HG03060 (cell line): ENCODE data around the gene ARMC2.
"Not testable (repeated sequence)": the region's sequence is repeated elsewhere in the genome, so short reads cannot be mapped to it uniquely, and the experiment has no call there.

Experiments used
- ATAC-seq: cut with Tn5 transposase; IDR thresholded peaks from one replicate; pipeline ENCODE4 v1.9.1; 2021; ENCODE audit warnings: low read depth, moderate number of reproducible peaks; ENCODE audit not compliant: unreplicated experiment

Gene ARMC2

DNA sequence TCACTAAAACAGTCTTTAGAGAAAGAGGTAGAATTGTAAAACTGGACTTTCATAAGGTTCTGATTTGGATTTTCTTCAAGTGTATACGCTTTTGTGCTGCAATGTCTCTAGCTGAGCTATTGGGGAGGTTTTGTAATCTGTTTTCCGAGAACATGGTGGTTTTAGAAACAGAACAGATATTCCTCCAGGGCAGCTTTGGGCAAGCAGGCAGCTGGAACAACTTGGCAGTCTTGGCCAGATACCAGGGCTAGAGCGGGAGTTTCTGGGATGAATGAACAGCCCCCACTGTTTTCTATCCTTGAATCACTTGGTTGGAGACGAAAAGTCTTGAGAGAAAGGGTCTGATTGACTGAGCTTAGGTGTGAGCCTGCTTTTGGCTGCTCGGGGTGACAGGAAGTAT lies 17.1 kb upstream of the ARMC2 start:
- ATAC-seq = no peak

- no peak for ATAC-seq
Observed at GRCh38 chr6:108832738-108833137, 15.5 kb upstream of the ARMC2 start.

- ATAC-seq = peak; percentile 55
Observed at GRCh38 chr6:108835218-108835850, 12.9 kb upstream of the ARMC2 start.

DNA sequence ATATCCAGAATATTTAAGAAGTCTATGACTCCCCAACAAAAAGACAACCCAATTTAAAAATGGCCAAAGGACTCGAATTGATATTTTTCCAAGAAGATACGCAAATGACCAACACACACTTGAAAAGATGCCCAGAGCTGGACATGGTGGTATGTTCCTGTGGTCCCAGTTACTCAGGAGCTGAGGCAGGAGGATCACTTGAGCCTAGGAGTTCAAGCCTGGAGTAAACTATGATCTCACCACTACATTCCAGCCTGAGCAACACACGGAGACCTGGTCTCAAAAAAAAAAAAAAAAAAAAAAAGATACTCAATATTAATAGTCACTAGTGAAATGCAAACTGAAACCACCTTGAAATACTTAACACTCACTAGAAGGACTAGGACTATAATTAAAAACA lies 12.2 kb upstream of the ARMC2 start:
- ATAC-seq = no peak

- no peak for ATAC-seq
Observed at GRCh38 chr6:108837236-108837971, 10.8 kb upstream of the ARMC2 start.

- no peak for ATAC-seq
Observed at GRCh38 chr6:108838101-108838717, 10.0 kb upstream of the ARMC2 start.

GRCh38 chr6:108839083-108839642 lies 9.1 kb upstream of the ARMC2 start:
- ATAC-seq = no peak

DNA sequence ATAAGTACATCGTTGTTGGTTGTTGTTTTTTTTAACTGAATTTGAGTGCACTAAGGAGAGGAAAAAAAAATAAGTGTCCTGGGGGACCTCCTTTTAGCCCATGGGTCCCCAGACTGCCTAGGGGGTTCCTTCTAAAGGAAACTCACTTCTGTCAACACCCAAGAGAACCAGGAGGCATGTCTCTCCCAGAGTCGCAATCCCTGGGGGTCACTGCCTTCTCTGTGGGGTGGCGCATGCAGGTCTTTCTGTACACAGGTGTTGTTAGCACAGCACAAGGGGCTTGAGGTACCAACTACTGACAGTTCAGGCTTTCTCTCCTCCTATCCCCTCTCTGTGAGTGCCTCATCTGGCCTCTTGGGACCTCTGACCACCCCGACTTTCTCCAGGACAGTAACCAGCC lies 7.3 kb upstream of the ARMC2 start:
- ATAC-seq = no peak

GRCh38 chr6:108841377-108841855 lies 6.8 kb upstream of the ARMC2 start:
- no peak for ATAC-seq

DNA sequence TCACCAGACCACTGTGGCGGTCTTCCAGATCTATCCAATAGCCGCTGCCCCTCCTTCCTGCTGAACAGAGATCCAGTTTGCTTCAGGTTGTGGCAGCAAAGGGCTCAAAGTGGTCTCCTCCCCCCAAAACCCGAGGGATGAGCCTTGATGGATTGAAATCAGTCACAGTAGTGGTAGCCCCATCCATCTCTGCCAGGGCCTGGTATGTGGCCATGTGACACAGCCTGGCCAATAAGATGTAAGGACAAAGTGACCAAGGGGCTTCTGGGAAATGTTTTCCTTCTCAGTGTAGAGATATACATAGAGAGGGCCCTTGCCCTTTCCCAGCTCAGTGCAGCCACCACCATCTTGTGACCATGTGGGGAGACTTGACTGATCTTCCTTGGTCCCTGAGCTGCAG lies 4.1 kb upstream of the ARMC2 start:
- no peak for ATAC-seq

DNA sequence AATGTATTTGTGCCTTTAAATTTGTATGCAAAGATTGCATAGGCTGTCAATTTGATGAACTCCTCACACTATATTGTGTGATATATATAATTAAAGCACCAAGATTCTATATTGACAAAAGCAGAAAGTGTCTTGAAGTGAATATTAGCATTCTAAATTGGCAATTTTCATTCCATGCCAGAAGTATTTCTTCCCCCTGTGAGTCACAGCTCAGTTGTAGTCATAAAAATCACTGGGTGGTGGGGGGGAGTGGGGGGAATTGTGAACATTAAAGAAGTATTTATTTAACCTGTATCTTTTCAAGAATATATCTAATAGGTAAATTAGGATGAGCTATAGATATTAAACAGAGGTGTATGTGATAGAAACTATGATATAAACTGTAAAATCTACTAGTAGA lies 3.1 kb upstream of the ARMC2 start:
- no peak for ATAC-seq

DNA sequence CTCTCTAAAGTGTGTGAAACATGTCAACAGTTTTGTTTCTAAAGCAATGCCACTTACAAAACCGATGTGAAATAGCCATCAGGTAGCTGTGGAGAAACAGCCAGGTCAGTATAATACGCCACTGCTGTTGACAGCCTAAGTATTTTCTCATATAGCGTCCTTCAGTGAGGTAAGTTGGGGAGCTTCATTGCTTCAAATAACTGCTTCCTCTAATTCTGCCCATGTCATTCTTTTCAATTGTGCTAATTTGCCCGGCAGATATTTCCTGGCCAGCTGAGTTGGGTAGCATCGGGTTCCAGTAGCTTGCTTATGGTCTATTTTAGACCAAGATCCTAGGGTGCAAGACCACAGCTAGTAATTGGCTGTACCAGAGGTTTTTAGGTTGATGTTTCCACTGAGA lies 2.1 kb upstream of the ARMC2 start:
- no peak for ATAC-seq

DNA sequence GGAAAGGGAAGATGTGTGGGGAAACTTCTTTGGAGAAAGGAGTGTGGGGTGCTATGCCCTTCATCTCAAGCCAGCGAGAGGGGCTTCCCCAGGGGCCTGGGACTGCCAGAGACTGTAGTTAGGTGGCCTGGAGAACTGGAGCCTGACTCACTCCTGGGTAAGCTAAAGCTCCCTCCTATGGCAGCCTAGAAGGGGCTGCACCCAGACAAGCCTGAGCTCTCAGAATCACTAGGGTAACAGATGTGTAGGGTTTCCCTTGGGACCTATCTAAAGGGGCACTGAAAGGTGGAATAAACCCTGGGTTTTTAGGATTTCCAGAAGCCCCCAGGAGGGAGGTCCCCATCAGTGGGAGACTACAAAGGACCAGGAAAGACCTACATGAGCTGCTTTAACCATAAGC lies 1.6 kb upstream of the ARMC2 start:
- no peak for ATAC-seq

DNA sequence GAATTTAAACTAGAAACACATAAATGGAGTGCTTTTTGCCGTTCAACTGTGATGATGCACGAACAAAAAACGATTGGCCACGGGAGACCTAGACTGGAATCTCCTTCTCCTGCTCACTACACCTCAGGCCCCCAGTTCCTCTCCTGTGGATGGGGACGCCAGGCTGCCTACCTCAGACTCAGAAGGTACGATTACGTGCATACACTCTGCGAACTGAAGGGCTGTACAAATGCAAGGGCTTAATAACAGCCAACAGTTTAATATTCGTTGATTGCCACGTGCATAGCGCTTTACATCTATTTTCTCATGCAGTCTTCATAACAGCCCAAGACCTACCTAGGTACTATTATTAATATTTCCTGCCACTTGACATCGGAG lies 495 bp upstream of the ARMC2 start:
- no peak for ATAC-seq

- ATAC-seq = no peak
Observed at GRCh38 chr6:108850669-108851465, 2.6 kb downstream of the ARMC2 start.

- ATAC-seq = no peak
Observed at GRCh38 chr6:108851756-108852155, 3.5 kb downstream of the ARMC2 start.

GRCh38 chr6:108853077-108853476 lies 4.9 kb downstream of the ARMC2 start:
- no peak for ATAC-seq

- no peak for ATAC-seq
Observed at GRCh38 chr6:108862479-108863191, 14.4 kb downstream of the ARMC2 start.

- not testable (repeated sequence) for ATAC-seq
Observed at GRCh38 chr6:108865751-108866286, 17.6 kb downstream of the ARMC2 start.

DNA sequence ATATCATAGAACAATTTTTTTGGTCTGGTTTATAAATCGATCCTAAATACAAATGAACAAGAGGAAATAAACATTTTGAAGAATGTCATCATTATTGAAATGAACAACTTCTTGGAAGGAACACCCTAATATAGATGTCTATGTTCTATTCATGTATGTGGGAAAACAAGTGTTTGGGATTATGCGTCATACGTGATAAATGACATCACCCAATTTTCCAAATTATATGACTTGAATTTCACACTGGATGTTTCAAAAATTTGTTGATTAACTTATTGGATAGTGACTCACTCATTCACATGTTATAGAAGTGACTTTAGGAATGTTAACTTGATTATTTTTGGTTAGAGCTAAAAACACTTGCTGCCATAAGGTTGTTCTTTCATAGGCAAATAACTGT lies 18.6 kb downstream of the ARMC2 start:
- no peak for ATAC-seq
